ENCODE measurements around the gene PLS3. TPM values are rescaled to one million over a fixed set of nuclear protein-coding genes. Genes with fewer than 3 reads are reported as not detected.

The PLS3 gene
- total RNA-seq, 1 donor = 323 TPM

GRCh38 chrX:115563633-115564162, 2.7 kb downstream of the PLS3 start:
- DNase-seq (ENCODE audit: low read depth) = no peak
- peak overlapping the region; percentile 33 for H3K4me3 ChIP-seq (ENCODE audit: low read depth, low read length)
- TF ChIP-seq, protein P1, sequence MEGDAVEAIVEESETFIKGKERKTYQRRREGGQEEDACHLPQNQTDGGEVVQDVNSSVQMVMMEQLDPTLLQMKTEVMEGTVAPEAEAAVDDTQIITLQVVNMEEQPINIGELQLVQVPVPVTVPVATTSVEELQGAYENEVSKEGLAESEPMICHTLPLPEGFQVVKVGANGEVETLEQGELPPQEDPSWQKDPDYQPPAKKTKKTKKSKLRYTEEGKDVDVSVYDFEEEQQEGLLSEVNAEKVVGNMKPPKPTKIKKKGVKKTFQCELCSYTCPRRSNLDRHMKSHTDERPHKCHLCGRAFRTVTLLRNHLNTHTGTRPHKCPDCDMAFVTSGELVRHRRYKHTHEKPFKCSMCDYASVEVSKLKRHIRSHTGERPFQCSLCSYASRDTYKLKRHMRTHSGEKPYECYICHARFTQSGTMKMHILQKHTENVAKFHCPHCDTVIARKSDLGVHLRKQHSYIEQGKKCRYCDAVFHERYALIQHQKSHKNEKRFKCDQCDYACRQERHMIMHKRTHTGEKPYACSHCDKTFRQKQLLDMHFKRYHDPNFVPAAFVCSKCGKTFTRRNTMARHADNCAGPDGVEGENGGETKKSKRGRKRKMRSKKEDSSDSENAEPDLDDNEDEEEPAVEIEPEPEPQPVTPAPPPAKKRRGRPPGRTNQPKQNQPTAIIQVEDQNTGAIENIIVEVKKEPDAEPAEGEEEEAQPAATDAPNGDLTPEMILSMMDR (IDR thresholded peaks at IDR 0.05; ENCODE audit: insufficient read depth, low read depth, low read length) = no peak

DNA sequence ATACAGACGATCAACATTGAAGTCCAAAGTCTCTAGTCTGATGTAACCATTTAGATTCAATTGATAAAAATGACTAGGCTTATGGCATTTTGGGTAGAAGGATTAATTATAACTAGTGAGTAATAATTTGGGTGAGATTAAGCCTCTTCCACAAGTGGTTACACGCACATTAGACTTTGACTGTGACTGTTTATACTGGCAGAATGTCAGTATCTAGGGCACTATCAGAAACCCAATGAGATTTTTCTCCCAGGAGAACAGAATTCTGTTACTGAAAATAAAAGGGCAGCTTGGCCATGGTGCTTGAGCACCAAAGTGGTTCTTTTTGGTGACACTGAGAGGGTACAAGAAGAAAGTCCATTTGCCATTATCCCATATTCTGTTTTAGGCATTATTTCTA, 3.3 kb downstream of the PLS3 start:
- no peak overlapping the region for H3K4me3 ChIP-seq (ENCODE audit: low read depth, low read length)
- no peak for DNase-seq (ENCODE audit: low read depth)
- TF ChIP-seq, protein P1 (IDR thresholded peaks at IDR 0.05; ENCODE audit: insufficient read depth, low read depth, low read length) = no peak

DNA sequence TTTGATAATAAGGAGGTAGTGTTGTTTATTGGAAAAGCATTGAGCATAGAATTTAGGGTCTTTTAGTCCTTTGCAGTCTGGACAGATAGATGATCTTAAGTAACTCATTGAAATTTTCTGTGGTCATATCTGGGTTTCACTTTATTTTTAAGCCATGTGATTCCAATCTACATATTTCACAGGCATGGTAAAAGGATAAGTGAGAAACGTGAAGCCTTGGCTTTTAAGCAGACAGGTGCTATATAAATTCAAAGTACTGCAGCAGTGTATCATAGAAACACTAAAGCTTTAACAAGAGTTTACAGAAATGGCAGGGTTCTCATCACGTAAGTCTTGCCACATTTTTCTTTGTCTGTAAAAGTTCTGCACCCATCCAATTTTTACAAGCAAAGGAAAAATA, 4.9 kb downstream of the PLS3 start:
- TF ChIP-seq, protein P1 (IDR thresholded peaks at IDR 0.05; ENCODE audit: insufficient read depth, low read depth, low read length) = no peak
- H3K4me3 ChIP-seq (ENCODE audit: low read depth, low read length) = no peak overlapping the region
- no peak for DNase-seq (ENCODE audit: low read depth)

GRCh38 chrX:115571712-115572111, 10.7 kb downstream of the PLS3 start:
- TF ChIP-seq, protein P1 (IDR thresholded peaks at IDR 0.05; ENCODE audit: insufficient read depth, low read depth, low read length) = no peak
- H3K4me3 ChIP-seq (ENCODE audit: low read depth, low read length) = no peak overlapping the region
- no peak for DNase-seq (ENCODE audit: low read depth)

GRCh38 chrX:115573185-115573584, 12.2 kb downstream of the PLS3 start:
- H3K4me3 ChIP-seq (ENCODE audit: low read depth, low read length) = no peak overlapping the region
- DNase-seq (ENCODE audit: low read depth) = no peak
- TF ChIP-seq, protein P1 (IDR thresholded peaks at IDR 0.05; ENCODE audit: insufficient read depth, low read depth, low read length) = no peak

DNA sequence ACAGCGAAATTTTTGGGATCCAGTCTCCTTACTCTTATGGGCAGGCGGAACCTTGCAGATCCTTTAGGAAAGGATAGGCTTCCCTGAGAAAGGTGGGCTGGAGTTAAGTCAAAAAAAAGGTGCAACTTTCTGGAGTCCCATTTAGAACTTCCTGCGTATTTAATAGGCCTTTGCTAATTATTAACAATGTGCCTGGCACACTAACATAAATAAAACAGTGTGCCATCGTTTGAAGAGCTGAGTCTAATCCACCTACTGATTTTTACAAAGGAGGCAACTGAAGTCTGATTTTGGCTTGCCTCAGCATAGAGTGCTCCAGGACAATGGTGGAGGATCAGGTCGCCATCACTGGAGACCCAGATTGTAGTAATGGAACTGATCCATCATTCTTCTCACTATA, 15.7 kb downstream of the PLS3 start:
- DNase-seq (ENCODE audit: low read depth) = no peak

More for the DNA sequence above, 15.7 kb downstream of the PLS3 start:
- no peak overlapping the region for H3K4me3 ChIP-seq (ENCODE audit: low read depth, low read length)
- TF ChIP-seq, protein P1 (IDR thresholded peaks at IDR 0.05; ENCODE audit: insufficient read depth, low read depth, low read length) = no peak
